A549 treated with AZD9567 at 1 μM for 4 hours (cell line): ENCODE data around the gene RGS12. TPM values are rescaled to one million over a fixed set of nuclear protein-coding genes. Genes with fewer than 3 reads are reported as not detected.

ENCODE experiments used
- total RNA-seq: library from RNA; stranded (reverse); fragments of 200-300 nt; extraction: Qiagen RNA extraction; gene quantifications from 5 replicates; pipeline ENCODE4 v1.2.3, GENCODE V29; 2022; ENCODE audit not compliant: insufficient read depth

RGS12 gene
- 10.4 to 15.2 TPM (median 10.9 TPM) in 5 replicates for total RNA-seq

GRCh38 chr4:3292571-3293400 is at the start of gene RGS12:
TSS of gene RGS12 (plus strand) at chr4:3293021. CDS start at chr4:3316171, 23,150 bp downstream.

GRCh38 chr4:3248811-3249661 is 43.8 kb upstream of the RGS12 start, which contains the start of gene MSANTD1:
TSS of gene MSANTD1 (plus strand) at chr4:3249159. CDS start at chr4:3249223, 64 bp downstream.

Other genes starting within 250 kb of the RGS12 start
- gene HTT-AS, start 218.5 kb upstream of the RGS12 start, total RNA-seq = not detected in 5 replicates
- gene HTT, start 218.3 kb upstream of the RGS12 start, total RNA-seq = 11.3 to 29.3 TPM (median 13.5 TPM) in 5 replicates
- gene MSANTD1, start 43.9 kb upstream of the RGS12 start, total RNA-seq = 0.13 to 0.28 TPM (median 0.15 TPM) in 4 of 5 replicates, not detected in the other
- gene HGFAC, start 148.9 kb downstream of the RGS12 start, total RNA-seq = 0.12 to 0.19 TPM (median 0.17 TPM) in 4 of 5 replicates, not detected in the other
- gene DOK7, start 170.3 kb downstream of the RGS12 start, total RNA-seq = 0.06 to 0.37 TPM (median 0.22 TPM) in 4 of 5 replicates, not detected in the other
- 130 to 137 TPM (median 135 TPM) in 5 replicates for gene LRPAP1, start 239.4 kb downstream of the RGS12 start, total RNA-seq